ENCODE data around the gene TP53BP2.
"Not testable (repeated sequence)": the region's sequence is repeated elsewhere in the genome, so short reads cannot be mapped to it uniquely, and the experiment has no call there.

Gene TP53BP2

GRCh38 chr1:223810586-223810985 lies 35.2 kb downstream of the TP53BP2 start:
- no peak for DNase-seq (ENCODE audit: low read depth)
- no peak overlapping the region for H3K4me3 ChIP-seq (ENCODE audit: low read depth, low read length)

- DNase-seq (ENCODE audit: low read depth); H3K4me3 ChIP-seq (ENCODE audit: low read depth, low read length): not testable (repeated sequence)
These were observed 35.8 kb downstream of the TP53BP2 start for GRCh38 chr1:223809905-223810304.

GRCh38 chr1:223803211-223803610 lies 42.5 kb downstream of the TP53BP2 start:
- H3K4me3 ChIP-seq (ENCODE audit: low read depth, low read length) = no peak overlapping the region

GRCh38 chr1:223802602-223803001 lies 43.1 kb downstream of the TP53BP2 start:
- DNase-seq (ENCODE audit: low read depth) = no peak
- no peak overlapping the region for H3K4me3 ChIP-seq (ENCODE audit: low read depth, low read length)

More at GRCh38 chr1:223803211-223803610, 42.5 kb downstream of the TP53BP2 start:
- no peak for DNase-seq (ENCODE audit: low read depth)

- H3K4me3 ChIP-seq (ENCODE audit: low read depth, low read length) = no peak overlapping the region
- DNase-seq (ENCODE audit: low read depth) = no peak
These were observed 43.7 kb downstream of the TP53BP2 start for GRCh38 chr1:223802032-223802431.

DNA sequence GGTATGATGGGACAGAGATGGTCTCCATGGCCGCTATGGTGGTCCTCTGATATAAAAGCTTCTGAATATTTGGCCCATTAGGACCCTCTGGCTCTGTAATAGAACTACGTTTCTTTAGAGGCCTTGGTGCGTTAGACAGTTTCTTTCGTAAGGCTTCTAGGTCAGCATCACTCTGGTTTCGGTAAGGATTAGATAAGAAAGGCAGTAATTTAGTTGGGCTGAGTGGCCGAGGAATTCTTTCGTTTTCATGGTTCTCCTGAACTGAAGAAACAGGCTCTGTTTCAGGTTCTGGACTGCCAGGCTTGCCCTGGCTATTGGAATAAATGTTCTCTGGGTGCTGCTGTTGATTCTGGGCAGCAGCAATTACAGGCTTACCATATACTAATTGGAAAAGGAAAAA lies 49.5 kb downstream of the TP53BP2 start:
- no peak overlapping the region for H3K4me3 ChIP-seq (ENCODE audit: low read depth, low read length)
- no peak for DNase-seq (ENCODE audit: low read depth)

- no peak for DNase-seq (ENCODE audit: low read depth)
- no peak overlapping the region for H3K4me3 ChIP-seq (ENCODE audit: low read depth, low read length)
These were observed 51.4 kb downstream of the TP53BP2 start for GRCh38 chr1:223794136-223794880.

DNA sequence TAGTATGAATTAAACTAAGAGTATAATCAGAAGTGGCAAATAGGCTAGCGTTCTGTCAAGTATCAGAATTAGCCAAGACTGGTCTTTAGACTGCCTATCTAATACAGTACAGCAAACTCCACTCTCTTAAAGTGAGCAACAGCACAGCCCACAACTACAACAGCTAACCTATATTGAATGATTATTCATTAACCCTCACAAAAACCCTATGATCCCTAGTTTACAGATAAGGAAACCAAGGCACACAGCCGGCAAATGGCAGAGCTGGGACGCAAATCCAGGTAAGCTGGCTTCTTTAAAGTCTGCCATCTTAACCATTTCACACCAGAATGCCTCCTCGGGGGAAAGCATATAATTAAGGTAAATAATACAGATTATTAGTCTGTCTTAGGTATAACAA lies 52.0 kb downstream of the TP53BP2 start:
- H3K4me3 ChIP-seq (ENCODE audit: low read depth, low read length) = no peak overlapping the region
- no peak for DNase-seq (ENCODE audit: low read depth)

DNA sequence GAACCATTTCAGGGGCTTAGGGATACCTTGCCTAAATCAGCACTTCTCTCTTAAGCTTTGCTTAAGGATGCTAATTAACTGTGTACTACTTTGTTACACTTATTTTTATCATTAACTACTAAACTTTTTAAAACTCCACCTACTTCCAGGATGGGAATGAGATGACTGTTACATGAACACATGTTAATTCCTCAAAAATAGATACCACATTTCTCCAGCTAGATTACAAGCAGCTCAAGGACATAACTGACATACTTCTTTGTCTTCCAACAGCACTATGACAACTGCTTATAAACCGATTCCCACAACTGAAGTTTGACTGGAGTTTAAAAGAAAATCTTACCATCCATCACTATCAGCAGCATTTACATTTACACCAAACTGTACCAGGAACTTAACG lies 53.7 kb downstream of the TP53BP2 start:
- DNase-seq (ENCODE audit: low read depth) = no peak
- H3K4me3 ChIP-seq (ENCODE audit: low read depth, low read length) = no peak overlapping the region

- DNase-seq (ENCODE audit: low read depth) = no peak
These were observed 56.9 kb downstream of the TP53BP2 start for GRCh38 chr1:223788746-223789415.

GRCh38 chr1:223785808-223786207 lies 59.9 kb downstream of the TP53BP2 start:
- no peak for DNase-seq (ENCODE audit: low read depth)
- no peak overlapping the region for H3K4me3 ChIP-seq (ENCODE audit: low read depth, low read length)

More at GRCh38 chr1:223788746-223789415, 56.9 kb downstream of the TP53BP2 start:
- no peak overlapping the region for H3K4me3 ChIP-seq (ENCODE audit: low read depth, low read length)

- no peak for DNase-seq (ENCODE audit: low read depth)
- H3K4me3 ChIP-seq (ENCODE audit: low read depth, low read length) = no peak overlapping the region
These were observed 61.2 kb downstream of the TP53BP2 start for GRCh38 chr1:223784541-223784940.

GRCh38 chr1:223783676-223784075 lies 62.1 kb downstream of the TP53BP2 start:
- no peak overlapping the region for H3K4me3 ChIP-seq (ENCODE audit: low read depth, low read length)
- DNase-seq (ENCODE audit: low read depth) = no peak

DNA sequence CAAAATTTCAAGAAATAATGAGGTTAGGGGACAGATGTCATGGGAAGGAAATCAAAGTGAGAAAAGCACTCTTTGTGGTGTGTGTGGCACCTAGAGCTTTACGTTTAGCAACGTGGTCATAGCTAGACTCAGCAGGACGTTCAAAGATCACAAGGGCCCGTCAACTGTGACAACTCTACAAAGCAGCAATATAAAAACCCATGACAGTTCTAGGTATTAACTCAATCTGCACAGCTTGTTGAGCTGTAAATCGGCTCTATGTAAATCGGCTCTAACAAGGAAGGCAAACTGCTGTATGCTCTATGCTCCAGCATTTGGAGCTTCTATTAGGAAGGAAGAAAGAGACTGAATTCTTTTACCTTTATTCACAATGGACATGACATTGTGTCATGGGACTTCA lies 64.8 kb downstream of the TP53BP2 start:
- DNase-seq (ENCODE audit: low read depth) = no peak
- no peak overlapping the region for H3K4me3 ChIP-seq (ENCODE audit: low read depth, low read length)

DNA sequence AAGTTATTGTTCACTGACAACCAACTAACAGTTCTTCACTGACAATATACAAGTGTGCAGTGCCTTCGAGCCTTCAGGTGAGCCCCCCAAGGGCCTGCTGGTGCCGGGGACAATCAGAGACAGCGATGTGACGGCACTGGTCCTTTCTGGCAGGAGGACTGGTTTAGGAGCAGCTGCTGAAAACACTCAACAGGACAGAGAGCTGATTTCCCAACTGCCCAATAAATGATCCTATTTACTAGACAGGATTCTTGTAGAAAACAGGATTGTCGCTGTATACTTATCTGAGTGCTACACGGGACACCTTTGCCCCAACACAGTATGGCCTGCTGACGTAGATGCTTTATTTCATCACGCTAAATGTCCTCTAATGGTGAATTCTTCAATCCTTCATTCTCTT lies 65.4 kb downstream of the TP53BP2 start:
- no peak overlapping the region for H3K4me3 ChIP-seq (ENCODE audit: low read depth, low read length)
- no peak for DNase-seq (ENCODE audit: low read depth)

GRCh38 chr1:223776826-223777454 lies 68.8 kb downstream of the TP53BP2 start:
- no peak overlapping the region for H3K4me3 ChIP-seq (ENCODE audit: low read depth, low read length)
- DNase-seq (ENCODE audit: low read depth) = no peak

DNA sequence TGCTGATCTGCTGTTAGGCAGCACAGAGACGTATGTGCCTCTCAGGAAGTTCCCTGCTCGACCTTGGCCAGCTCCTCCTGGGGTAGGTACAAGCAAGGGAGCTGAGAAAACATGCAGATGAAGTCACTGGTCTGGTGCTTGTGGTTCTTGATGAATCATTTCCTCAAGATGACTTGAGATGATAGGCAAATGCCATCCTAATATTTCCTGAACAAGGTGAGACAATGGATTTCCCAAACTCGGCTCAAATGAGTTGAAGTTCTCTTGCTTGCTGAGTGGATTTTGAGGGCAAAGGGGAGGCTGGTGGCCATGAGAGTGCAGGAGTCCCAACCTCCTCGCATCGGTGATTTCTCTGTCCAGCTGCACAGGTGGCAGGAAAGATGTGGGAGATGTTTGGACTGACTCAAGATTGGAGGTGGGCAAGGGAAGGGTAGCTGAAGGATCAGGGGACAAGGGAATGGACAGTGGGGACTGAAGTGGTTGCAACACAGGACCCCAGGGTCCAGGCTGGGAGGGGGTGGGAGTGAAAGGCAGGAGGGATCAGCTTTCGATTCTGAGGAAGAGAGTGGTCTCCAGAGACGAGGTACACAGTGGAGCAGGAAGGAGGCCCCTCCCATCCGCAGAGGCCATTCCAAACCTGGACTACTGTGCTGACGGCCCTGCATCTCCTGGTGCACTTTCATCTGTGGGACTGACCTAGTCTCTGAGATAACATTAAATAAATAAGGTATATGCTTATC lies 69.5 kb downstream of the TP53BP2 start:
- peak; percentile 79 for DNase-seq (ENCODE audit: low read depth)
- no peak overlapping the region for H3K4me3 ChIP-seq (ENCODE audit: low read depth, low read length)

DNA sequence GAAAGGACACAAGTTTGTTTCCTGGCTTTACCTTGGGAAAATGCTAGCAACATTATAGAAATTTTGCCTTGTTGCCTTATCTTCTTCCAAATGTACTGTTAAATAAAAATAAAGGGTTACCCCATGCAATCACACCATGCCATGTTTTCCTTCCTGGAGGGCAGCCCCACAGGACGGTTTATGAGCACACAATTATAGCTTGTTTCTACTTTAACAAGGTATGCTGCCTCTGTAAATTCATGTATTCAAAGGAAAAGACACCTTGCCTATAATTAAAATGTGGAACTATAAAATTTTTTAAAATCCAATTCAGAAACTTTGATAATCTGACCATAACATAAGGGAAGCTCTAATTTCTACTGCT lies 70.1 kb downstream of the TP53BP2 start:
- DNase-seq (ENCODE audit: low read depth) = no peak
- no peak overlapping the region for H3K4me3 ChIP-seq (ENCODE audit: low read depth, low read length)

- DNase-seq (ENCODE audit: low read depth) = peak; percentile 45
- H3K4me3 ChIP-seq (ENCODE audit: low read depth, low read length) = no peak overlapping the region
These were observed 70.7 kb downstream of the TP53BP2 start for GRCh38 chr1:223775054-223775453.

Measured in skeletal muscle cell (primary cell).